ENCODE measurements around the gene LARP4B.

GRCh38 chr10:866577-866941, 64.9 kb downstream of the LARP4B start:
- no peak for TF ChIP-seq POLR2A (IDR thresholded peaks at IDR 0.05)
- no peak for TF ChIP-seq CTCF (IDR thresholded peaks at IDR 0.05)
